ENCODE data around the gene SHISA9.

GRCh38 chr16:12917246-12917645 lies 15.8 kb downstream of the SHISA9 start:
- TF ChIP-seq CTCF (IDR thresholded peaks at IDR 0.05 in 4 of 5, conservative IDR thresholded peaks at IDR 0.05 in 1 of 5) (no peak), POLR2A (IDR thresholded peaks at IDR 0.05) (no peak)
